Measurements from ENCODE around the gene YPEL1.
"Not testable (repeated sequence)": the region's sequence is repeated elsewhere in the genome, so short reads cannot be mapped to it uniquely, and the experiment has no call there.

YPEL1 gene

DNA sequence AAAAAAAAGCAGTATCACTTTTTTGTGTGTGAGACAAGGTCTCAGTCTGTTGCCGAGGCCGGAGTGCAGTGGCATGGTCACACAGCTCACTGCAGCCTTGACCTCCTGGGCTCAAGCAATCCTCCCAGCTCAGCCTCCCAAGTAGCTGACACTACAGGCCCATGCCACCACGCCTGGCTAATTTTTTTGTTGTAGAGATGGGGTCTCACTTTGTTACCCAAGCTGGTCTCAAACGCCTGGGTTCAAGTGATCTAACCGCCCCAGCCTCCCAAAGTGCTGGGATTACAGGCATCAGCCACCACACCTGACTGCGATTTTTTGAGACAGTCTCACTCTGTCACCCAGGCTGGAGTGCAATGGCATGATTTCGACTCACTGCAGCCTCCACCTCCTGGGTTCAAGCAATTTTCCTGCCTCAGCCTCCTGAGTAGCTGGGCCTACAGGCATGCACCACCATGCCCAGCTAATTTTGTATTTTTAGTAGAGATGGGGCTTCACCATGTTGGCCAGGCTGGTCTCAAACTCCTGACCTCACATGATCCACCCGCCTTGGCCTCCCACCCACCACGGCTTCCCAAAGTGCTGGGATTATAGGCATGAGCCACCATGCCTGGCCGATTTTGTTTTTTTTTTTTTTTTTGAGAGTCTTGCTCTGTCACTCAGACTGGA is 15.3 kb downstream of the YPEL1 start:
- DNase-seq: not testable (repeated sequence)

DNA sequence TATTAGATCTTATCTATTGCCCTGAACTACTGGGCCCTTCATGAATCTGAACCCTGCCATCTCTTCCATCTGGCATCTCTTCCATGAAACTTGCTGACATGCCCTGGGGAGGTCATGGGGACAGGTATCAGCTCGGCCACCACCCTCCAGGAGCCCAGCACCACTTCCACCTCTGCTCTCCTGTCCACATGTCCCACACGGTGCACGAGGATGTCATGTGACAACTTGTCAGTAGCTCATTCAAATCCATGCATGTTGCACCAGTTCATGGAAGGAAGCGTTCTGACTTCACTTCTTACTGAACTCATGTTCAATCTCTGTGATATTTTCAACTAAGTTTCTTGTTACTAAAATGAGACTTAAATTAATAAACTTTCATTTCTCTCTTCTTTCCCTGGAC is 16.6 kb downstream of the YPEL1 start:
- DNase-seq: no peak

- DNase-seq: no peak
Measured at GRCh38 chr22:21718499-21718898, 17.1 kb downstream of the YPEL1 start.

GRCh38 chr22:21716395-21717122 is 19.0 kb downstream of the YPEL1 start:
- not testable (repeated sequence) for DNase-seq

DNA sequence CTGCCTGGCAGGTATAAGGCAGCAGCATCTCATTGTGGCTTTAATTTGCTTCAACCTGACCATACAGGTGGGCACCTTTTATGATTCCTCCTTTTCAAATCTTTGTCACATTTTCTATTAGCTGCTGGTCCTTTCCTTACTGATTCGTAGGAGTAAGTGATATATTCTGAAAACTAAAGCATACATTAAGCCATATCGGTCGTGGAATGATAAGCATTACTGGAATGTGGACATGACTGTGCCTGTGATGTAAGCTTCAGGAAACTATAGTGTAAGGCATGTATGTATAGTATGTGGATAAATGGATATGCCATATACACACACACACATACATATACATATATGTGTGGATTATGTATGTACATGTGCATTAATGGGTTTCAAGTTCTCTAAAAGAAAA is 20.8 kb downstream of the YPEL1 start:
- no peak for DNase-seq

GRCh38 chr22:21714059-21714770 is 21.4 kb downstream of the YPEL1 start:
- DNase-seq: no peak

- no peak for DNase-seq
Measured at GRCh38 chr22:21713428-21714058, 22.1 kb downstream of the YPEL1 start.

DNA sequence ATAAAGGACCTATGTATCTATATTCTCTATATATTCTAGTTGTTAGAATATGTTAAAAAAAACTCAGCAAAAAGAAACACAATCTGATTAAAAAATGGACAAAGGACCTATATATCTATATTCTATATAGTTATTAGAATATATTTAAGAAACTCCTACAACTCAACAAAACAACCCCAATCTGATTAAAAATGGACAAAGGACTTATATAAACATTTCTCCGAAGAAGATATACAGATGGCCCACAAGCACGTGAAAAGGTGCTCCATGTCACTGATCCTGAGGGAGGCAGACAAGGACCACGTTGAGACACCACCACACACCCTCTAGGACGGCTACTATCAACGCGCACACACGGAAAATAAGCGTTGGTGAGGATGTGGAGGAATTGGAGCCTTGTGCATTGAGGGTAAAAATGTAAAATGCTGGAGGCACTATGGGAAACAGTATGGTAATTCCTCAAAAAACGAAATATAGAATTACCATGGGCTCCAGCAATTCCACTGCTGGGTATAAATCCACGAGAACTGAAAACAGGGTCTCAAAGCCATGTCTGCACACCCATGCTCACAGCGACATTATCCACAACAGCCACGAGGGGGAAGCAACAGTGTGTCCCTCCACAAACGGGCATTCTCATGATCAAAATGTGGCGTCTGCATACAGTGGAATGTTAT is 22.7 kb downstream of the YPEL1 start:
- DNase-seq: no peak

GRCh38 chr22:21711851-21712250 is 23.7 kb downstream of the YPEL1 start:
- no peak for DNase-seq

- DNase-seq: no peak
Measured at GRCh38 chr22:21710156-21710555, 25.4 kb downstream of the YPEL1 start.

DNA sequence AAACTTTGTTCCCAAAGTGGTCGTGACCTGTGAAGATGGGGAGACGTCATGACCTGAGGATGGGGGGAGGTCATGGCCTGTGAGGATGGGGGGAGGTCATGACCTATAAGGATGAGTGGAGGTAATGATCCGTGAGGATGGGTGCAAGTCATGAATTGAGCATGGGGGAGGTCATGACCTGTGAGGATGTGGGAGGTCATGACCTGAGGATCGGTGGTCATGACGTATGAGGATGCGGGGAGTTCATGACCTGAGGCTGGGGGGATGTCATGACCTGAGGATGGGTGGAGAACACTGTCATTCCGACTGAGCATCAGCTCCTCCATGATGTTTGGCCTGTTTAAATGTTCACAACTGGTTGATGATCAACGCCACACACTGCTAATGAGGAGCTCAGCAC is 25.9 kb downstream of the YPEL1 start:
- DNase-seq: no peak

- no peak for DNase-seq
Measured at GRCh38 chr22:21708960-21709359, 26.6 kb downstream of the YPEL1 start.

DNA sequence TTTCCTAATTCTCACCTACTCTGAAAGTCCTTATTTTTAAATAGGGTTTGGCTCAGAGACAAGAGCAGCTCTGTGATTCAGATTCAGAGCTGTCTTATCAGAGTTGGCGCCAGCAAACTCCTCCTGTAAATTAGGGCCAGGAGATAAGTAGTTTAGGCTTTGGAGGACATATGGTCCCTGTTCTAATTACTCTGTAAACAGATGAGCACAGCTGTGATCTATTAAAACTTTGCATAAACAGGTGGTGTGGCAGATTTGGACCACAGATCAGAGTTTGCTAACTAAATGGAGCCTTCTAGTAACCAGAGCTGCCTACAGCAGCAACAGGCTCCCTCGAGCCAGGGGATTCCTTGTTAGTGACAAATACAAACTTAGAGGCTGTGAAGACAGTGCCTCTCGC is 27.9 kb downstream of the YPEL1 start:
- DNase-seq: no peak

DNA sequence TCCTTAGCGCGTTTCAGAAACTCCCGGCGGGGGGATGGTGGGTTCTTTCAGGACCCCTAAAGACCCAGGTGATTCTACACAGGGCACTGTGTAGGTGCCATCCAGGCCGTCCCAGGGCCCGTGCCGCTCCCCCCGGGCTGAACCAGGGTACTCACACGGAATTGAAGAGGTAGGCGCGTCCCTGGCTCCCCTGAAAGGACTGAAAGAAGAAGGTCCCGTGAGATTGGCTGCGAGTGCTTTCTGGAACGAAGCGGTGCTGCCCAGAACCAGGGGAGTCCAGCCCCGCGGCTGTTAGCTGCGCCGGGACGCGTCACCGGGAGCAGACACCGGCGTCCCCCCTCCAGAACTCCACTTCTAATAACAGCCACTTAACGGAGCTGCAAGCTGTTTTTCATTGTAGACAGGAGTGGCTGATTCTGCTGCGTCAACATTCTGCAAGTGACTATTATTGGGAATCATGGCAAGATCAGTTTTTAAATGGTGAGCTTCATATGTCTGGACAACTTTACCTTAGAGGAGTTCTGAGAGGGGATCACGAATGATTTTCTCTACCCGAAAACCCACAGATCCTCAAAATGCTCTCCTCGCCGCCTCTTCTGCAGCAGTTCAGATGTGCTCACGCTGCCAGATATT is 31.8 kb downstream of the YPEL1 start:
- DNase-seq: no peak

DNA sequence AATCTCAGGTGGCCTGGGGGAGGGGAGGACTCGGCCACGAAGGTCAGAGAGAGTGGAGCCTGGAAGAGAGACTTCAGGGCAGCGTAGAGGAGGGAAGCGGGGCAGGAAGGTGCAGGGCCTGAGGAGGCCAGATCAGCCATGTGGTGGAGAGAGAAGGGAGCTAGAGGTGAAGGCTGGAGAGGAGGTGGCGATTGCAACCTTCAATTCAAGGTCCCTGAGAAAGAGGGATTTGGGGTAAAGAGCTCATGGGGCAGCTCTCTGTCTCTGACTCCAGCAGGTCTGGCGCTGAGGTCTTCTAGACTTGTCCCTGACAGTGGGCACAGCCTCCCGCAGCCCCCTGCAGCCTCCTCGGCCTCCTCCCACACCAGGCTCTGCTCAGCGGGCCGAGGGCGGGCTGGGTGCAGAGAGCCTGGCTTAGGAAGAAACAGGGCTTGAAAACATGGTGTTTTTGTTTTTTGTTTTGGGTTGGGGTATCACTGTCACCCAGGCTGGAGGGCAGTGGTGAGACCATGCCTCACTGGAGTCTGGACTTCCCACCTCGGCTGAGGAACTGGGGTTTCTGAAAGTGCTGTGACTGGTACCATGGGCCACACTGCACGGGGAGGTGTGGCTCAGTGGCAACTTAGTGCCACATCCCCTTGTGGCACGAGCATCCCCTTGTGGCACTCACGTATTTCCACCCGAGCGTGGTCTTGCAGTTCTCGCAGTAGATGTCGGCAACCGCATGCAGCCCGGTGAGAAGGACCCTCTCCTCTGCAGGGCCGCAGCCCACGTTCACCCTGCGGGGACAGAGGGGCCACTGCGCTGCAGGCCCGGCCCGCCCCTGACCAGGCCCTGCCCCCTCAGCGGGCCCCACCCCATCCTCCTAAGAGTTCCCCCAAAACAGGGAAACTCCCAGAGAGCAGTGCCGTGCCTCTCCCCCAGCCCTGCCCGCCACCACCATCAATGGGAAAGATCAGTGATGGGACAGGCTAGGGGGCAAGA is 32.6 kb downstream of the YPEL1 start:
- no peak for DNase-seq

- DNase-seq: no peak
Measured at GRCh38 chr22:21702094-21702493, 33.5 kb downstream of the YPEL1 start.

GRCh38 chr22:21701384-21701971 is 34.1 kb downstream of the YPEL1 start:
- DNase-seq: no peak

GRCh38 chr22:21700822-21701221 is 34.8 kb downstream of the YPEL1 start:
- no peak for DNase-seq

DNA sequence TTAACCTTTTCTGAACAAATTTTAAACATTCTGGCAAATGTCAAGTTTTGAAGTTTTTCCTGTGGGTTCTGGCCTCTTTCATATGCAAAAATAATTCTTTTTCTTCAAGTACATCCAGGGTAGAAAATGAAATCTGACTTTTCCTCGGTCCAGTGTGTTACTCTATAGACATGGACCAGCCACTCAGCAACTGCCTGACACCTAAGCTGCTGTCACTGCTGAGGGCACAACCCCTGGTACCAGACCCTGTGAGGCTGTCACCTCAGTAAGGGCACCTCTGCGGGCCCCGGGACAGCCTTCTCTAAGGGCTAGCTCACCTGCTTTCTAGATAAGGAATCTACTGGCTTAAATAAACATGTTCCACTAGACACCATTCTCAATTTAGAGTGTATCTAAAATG is 36.0 kb downstream of the YPEL1 start:
- no peak for DNase-seq

- no peak for DNase-seq
Measured at GRCh38 chr22:21698430-21699329, 36.9 kb downstream of the YPEL1 start.
